B cell (primary cell): ENCODE measurements around the gene CTNNA2. TPM values are rescaled to one million over a fixed set of nuclear protein-coding genes. Genes with fewer than 3 reads are reported as not detected.
A peak's percentile ranks its signal among the peaks of the same experiment; 100 is the strongest.

Source experiments
- ATAC-seq: fragments of 200-7000 bp; cut with Tn5 transposase; one replicate; pipeline ENCODE4 v1.10.0; 2021; ENCODE audit warnings: low read depth, mild to moderate bottlenecking, moderate number of reproducible peaks, moderate library complexity
- CTCF ChIA-PET: fragments of 350-600 bp; sonication (Branson Sonifier 250); formaldehyde crosslinking; loops from one replicate; lab custom pipeline; 2021; ENCODE audit warnings: antibody characterized with exemption, inconsistent platforms; lab: Charles Lee
- POLR2A ChIA-PET: fragments of 350-600 bp; sonication (Branson Sonifier 250); formaldehyde crosslinking; loops from one replicate; lab custom pipeline; 2021; ENCODE audit warnings: antibody characterized with exemption; lab: Charles Lee
- DNase-seq: peaks from one replicate; pipeline ENCODE4 v3.0.0; 2013
- H2AFZ ChIP-seq: 2 replicates; pipeline ENCODE4 v1.6.1; 2012; ENCODE audit warnings: mild to moderate bottlenecking, low read depth, low read length; ENCODE audit not compliant: insufficient read depth, poor library complexity, severe bottlenecking
- H3K27ac ChIP-seq, 2 donors: 1 replicate in 1 of 2; 2 replicates in 1 of 2; pipeline ENCODE4 v1.5.1; 2012 to 2013; ENCODE audit warnings: low read length in 2 of 2, mild to moderate bottlenecking in 2 of 2, moderate library complexity in 1 of 2
- H3K27me3 ChIP-seq, 4 experiments: fragments of 200-600 bp in 1 of 4; sonication (generic) in 1 of 4; replicated peaks in 1 of 4; 1 replicate in 2 of 4; 2 replicates in 2 of 4; pipeline versions ENCODE4 v1.6.1 to v1.7.0; 2013 to 2016; ENCODE audit warnings: low read length in 3 of 4, mild to moderate bottlenecking in 2 of 4, mixed read lengths in 1 of 4, moderate library complexity in 1 of 4; ENCODE audit not compliant: insufficient read depth in 4 of 4, control insufficient read depth in 3 of 4; ENCODE audit errors: control extremely low read depth in 1 of 4
- H3K36me3 ChIP-seq, 2 experiments: replicated peaks in 1 of 2; 1 replicate in 1 of 2; 2 replicates in 1 of 2; pipeline versions ENCODE4 v1.6.1 to v1.7.1; 2013; ENCODE audit warnings: low read length in 1 of 2; ENCODE audit not compliant: insufficient read depth in 2 of 2, control insufficient read depth in 1 of 2; ENCODE audit errors: control extremely low read depth in 1 of 2, extremely low read depth in 1 of 2
- H3K4me1 ChIP-seq, 2 donors: fragments of 200-600 bp in 1 of 2; sonication (generic) in 1 of 2; 1 replicate in 1 of 2; 2 replicates in 1 of 2; pipeline versions ENCODE4 v1.5.1 to v1.6.1; 2013 to 2017; ENCODE audit warnings: low read length in 2 of 2; ENCODE audit not compliant: control insufficient read depth in 2 of 2, insufficient read depth in 2 of 2
- H3K4me2 ChIP-seq: replicated peaks from 2 replicates; pipeline ENCODE3; 2012; ENCODE audit warnings: mild to moderate bottlenecking, low read depth, low read length; ENCODE audit not compliant: poor library complexity, severe bottlenecking
- H3K4me3 ChIP-seq, 5 experiments: fragments of 200-600 bp in 1 of 5; sonication (generic) in 1 of 5; 1 replicate in 3 of 5; 2 replicates in 2 of 5; pipeline versions ENCODE4 v1.5.1 to v1.7.0; 2011 to 2016; ENCODE audit warnings: low read length in 4 of 5, mild to moderate bottlenecking in 4 of 5, low read depth in 2 of 5, control low read depth in 1 of 5, moderate library complexity in 1 of 5; ENCODE audit not compliant: insufficient read depth in 1 of 5; ENCODE audit errors: control extremely low read depth in 1 of 5, extremely low read depth in 1 of 5
- H3K79me2 ChIP-seq: fragments of 200-600 bp; sonication (generic); one replicate; pipeline ENCODE4 v1.6.0; 2016; ENCODE audit warnings: low read length; ENCODE audit not compliant: control insufficient read depth, insufficient read depth
- H3K9ac ChIP-seq: fragments of 200-600 bp; sonication (generic); 2 replicates; pipeline ENCODE4 v1.6.1; 2017; ENCODE audit warnings: mild to moderate bottlenecking, low read length, moderate library complexity
- H3K9me3 ChIP-seq, 3 donors: one replicate each; pipeline versions ENCODE4 v1.6.1 to v1.7.1; 2013; ENCODE audit warnings: low read length in 2 of 3; ENCODE audit not compliant: control insufficient read depth in 2 of 3, insufficient read depth in 1 of 3; ENCODE audit errors: control extremely low read depth in 1 of 3
- H4K20me1 ChIP-seq: 2 replicates; pipeline ENCODE4 v1.6.0; 2012; ENCODE audit warnings: mild to moderate bottlenecking, low read length; ENCODE audit not compliant: insufficient read depth, control insufficient read depth, poor library complexity, severe bottlenecking
- H3K27ac Mint-ChIP-seq: one replicate; pipeline ENCODE4 v1.8.0; 2021; ENCODE audit warnings: mixed read lengths
- H3K27me3 Mint-ChIP-seq: one replicate; pipeline ENCODE4 v1.8.0; 2021; ENCODE audit warnings: mixed read lengths
- H3K4me1 Mint-ChIP-seq: one replicate; pipeline ENCODE4 v1.8.0; 2021; ENCODE audit warnings: mixed read lengths
- H3K4me3 Mint-ChIP-seq: one replicate; pipeline ENCODE4 v1.8.0; 2021; ENCODE audit warnings: mixed read lengths
- H3K9me3 Mint-ChIP-seq: one replicate; pipeline ENCODE4 v1.8.0; 2022; ENCODE audit warnings: mixed read lengths; ENCODE audit not compliant: insufficient read depth
- EZH2 ChIP-seq: IDR thresholded peaks from 2 replicates; pipeline ENCODE4 v1.6.1; 2012; ENCODE audit warnings: borderline replicate concordance, low read depth, mild to moderate bottlenecking, moderate library complexity, low read length; ENCODE audit not compliant: insufficient read depth, poor library complexity, severe bottlenecking
- WGBS: methylation state at CpG from one replicate; pipeline ENCODE4 v1.1.5; 2013; ENCODE audit warnings: missing lambda C conversion rate; ENCODE audit not compliant: insufficient coverage; 5-methylcytosine and 5-hydroxymethylcytosine counted together
- intact Hi-C: fragments of 100-400 bp; cut with micrococcal nuclease; formaldehyde crosslinking; loops from one replicate; pipeline ENCODE4 v1.10.0; 2022
- polyA plus RNA-seq: library from polyadenylated mRNA; depleted of rRNA; stranded (reverse); fragments of >200 nt; gene quantifications from 2 replicates; pipeline ENCODE4 v1.2.3, GENCODE V29; 2012
- total RNA-seq, 2 donors: library from RNA; stranded (reverse); fragments of 120-200 nt in 1 of 2; gene quantifications; 1 replicate in 1 of 2; 2 replicates in 1 of 2; pipeline versions ENCODE4 v1.2.3 to v1.2.4, GENCODE V29; 2013 to 2022
- TF ChIP-seq, protein P1 (sequence below): fragments of 200-600 bp; IDR thresholded peaks from one replicate; pipeline ENCODE4 v1.8.0; 2022; ENCODE audit warnings: antibody characterized with exemption, mild to moderate bottlenecking

CTNNA2 gene
- total and polyA plus RNA-seq, 2 donors (not counting 1 experiment from before 2014, with no cell fraction given) = not detected

DNA sequence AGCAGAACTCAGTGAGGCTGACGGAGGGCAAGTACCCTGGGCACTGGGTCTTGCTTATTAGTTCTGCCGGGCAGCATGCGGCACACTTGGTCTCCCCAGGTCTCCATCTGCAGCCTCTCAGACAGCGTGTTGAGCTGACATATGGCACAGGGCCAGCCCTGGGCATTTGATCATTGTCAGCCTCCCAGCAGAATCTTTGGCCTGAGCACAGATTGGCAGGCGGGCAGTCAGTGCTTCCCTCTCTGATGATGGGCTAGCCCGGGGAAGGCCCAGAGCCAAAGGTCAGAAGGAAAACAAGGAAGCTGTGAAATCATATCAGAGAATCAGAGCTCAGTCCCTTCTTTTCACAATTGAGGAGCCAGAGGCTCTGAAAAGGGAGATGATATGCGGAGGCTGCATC, 941.8 kb downstream of the CTNNA2 start:
- Histone ChIP-seq H3K4me1 (no peaks in the 10 kb centered on the region), H3K9ac (no peak overlapping the region), H3K4me2 (no peak overlapping the region), H3K27ac (no peak overlapping the region), H3K27me3 (no peaks in the 10 kb centered on the region), H4K20me1 (no peaks in the 10 kb centered on the region), H3K36me3 (no peaks in the 10 kb centered on the region), H3K79me2 (no peaks in the 10 kb centered on the region), H3K4me3 (no peak overlapping the region), H2AFZ (no peak overlapping the region), H3K9me3 (peaks cover 1 to 4% (median 3%) of the 10 kb centered on the region in 3 donors)
- no peaks in the 10 kb centered on the region for H3K27me3 Mint-ChIP-seq
- TF ChIP-seq, protein P1, sequence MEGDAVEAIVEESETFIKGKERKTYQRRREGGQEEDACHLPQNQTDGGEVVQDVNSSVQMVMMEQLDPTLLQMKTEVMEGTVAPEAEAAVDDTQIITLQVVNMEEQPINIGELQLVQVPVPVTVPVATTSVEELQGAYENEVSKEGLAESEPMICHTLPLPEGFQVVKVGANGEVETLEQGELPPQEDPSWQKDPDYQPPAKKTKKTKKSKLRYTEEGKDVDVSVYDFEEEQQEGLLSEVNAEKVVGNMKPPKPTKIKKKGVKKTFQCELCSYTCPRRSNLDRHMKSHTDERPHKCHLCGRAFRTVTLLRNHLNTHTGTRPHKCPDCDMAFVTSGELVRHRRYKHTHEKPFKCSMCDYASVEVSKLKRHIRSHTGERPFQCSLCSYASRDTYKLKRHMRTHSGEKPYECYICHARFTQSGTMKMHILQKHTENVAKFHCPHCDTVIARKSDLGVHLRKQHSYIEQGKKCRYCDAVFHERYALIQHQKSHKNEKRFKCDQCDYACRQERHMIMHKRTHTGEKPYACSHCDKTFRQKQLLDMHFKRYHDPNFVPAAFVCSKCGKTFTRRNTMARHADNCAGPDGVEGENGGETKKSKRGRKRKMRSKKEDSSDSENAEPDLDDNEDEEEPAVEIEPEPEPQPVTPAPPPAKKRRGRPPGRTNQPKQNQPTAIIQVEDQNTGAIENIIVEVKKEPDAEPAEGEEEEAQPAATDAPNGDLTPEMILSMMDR = no peak
- TF ChIP-seq EZH2 = no peak
- WGBS = 93% methylated on average over 6 of the region's 7 CpGs
- H3K4me3 Mint-ChIP-seq = no peak overlapping the region
- peaks cover 7% of the 10 kb centered on the region for H3K9me3 Mint-ChIP-seq
- ChIA-PET CTCF (no interaction called here), POLR2A (no interaction called here)
- peak; percentile 3 for DNase-seq
- no peaks in the 10 kb centered on the region for H3K4me1 Mint-ChIP-seq
- intact Hi-C loops = no loop called here
- H3K27ac Mint-ChIP-seq = no peak overlapping the region
- ATAC-seq = no peak

DNA sequence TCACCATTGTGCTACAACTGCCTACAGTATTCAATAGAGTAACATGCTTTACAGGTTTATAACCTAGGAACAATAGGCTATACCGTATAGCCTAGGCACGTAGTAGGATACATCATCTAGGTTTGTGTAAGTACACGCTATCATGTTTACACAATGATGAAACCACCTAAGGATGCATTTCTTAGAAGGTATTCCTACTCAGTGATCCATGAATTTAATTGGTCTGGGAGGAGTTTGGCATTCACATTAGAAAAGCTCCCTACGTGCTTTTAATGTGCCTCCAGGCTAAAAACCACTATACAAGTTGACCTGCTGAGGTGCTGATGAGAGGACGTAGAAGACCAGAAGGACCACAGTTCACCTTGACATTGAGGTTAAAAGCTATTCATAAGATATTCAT, 946.2 kb downstream of the CTNNA2 start:
- no peak overlapping the region for H3K9ac ChIP-seq
- ATAC-seq (no peak), DNase-seq (no peak)
- no CpG with 5 or more reads among the region's 5 CpGs for WGBS
- H3K36me3 ChIP-seq = no peaks in the 10 kb centered on the region
- intact Hi-C loops = no loop called here
- H3K4me2 ChIP-seq = no peak overlapping the region
- no peaks in the 10 kb centered on the region for H3K4me1 ChIP-seq
- H3K27ac Mint-ChIP-seq = no peak overlapping the region
- H3K4me3 Mint-ChIP-seq = no peak overlapping the region
- H3K4me3 ChIP-seq = no peak overlapping the region
- ChIA-PET CTCF (no interaction called here), POLR2A (no interaction called here)
- peaks cover 0 to 4% (median 0%) of the 10 kb centered on the region in 3 donors for H3K9me3 ChIP-seq
- H2AFZ ChIP-seq = no peak overlapping the region
- TF ChIP-seq EZH2 = no peak
- TF ChIP-seq, protein P1 = no peak
- H3K79me2 ChIP-seq = no peaks in the 10 kb centered on the region
- no peak overlapping the region for H3K27ac ChIP-seq
- no peaks in the 10 kb centered on the region for H3K27me3 Mint-ChIP-seq
- H3K4me1 Mint-ChIP-seq = no peaks in the 10 kb centered on the region
- H3K9me3 Mint-ChIP-seq = peaks cover 10% of the 10 kb centered on the region
- no peaks in the 10 kb centered on the region for H4K20me1 ChIP-seq
- no peaks in the 10 kb centered on the region for H3K27me3 ChIP-seq
